ENCODE results near the gene AKT3.

Gene AKT3

GRCh38 chr1:243503155-243503554, 346.9 kb downstream of the AKT3 start:
- Histone ChIP-seq H3K27me3 (ENCODE audit: insufficient read depth, poor library complexity, severe bottlenecking) (no peaks in the 10 kb centered on the region), H3K36me3 (ENCODE audit: low read depth) (peaks cover 4% of the 10 kb centered on the region; the same call in 1 of the 2 replicates), H3K4me3 (ENCODE audit: severe bottlenecking) (no peak overlapping the region), H3K9me3 (ENCODE audit: severe bottlenecking) (no peaks in the 10 kb centered on the region), H3K27ac (ENCODE audit: poor library complexity, severe bottlenecking) (no peak overlapping the region), H3K4me1 (ENCODE audit: insufficient read depth, poor library complexity, severe bottlenecking) (no peaks in the 10 kb centered on the region)
- DNase-seq (ENCODE audit: low spot score) (no peak), ATAC-seq (ENCODE audit: low read depth) (no peak)
- TF ChIP-seq, protein P1, sequence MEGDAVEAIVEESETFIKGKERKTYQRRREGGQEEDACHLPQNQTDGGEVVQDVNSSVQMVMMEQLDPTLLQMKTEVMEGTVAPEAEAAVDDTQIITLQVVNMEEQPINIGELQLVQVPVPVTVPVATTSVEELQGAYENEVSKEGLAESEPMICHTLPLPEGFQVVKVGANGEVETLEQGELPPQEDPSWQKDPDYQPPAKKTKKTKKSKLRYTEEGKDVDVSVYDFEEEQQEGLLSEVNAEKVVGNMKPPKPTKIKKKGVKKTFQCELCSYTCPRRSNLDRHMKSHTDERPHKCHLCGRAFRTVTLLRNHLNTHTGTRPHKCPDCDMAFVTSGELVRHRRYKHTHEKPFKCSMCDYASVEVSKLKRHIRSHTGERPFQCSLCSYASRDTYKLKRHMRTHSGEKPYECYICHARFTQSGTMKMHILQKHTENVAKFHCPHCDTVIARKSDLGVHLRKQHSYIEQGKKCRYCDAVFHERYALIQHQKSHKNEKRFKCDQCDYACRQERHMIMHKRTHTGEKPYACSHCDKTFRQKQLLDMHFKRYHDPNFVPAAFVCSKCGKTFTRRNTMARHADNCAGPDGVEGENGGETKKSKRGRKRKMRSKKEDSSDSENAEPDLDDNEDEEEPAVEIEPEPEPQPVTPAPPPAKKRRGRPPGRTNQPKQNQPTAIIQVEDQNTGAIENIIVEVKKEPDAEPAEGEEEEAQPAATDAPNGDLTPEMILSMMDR (IDR thresholded peaks at IDR 0.05; ENCODE audit: poor library complexity, severe bottlenecking): no peak

DNA sequence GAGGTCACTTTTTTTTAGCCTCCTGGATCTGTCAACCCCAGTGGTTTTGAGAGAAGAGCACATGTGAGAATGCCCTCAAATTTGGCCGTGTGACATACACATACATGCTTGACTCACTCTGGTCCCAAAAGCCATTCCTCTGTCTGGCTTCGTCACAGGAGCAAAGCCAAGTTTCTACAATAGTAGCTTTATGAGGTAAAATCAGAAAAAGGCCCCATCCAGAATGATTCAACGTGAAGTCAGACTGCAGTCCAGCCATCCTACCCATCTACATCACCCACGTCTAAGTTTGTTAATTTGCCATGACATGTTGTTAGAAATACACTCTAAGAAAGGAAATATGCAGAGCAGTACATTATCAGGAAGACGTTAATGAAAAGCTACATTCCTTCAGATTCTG, 349.0 kb downstream of the AKT3 start:
- no peaks in the 10 kb centered on the region for H3K9me3 ChIP-seq (ENCODE audit: severe bottlenecking)
- TF ChIP-seq, protein P1 (IDR thresholded peaks at IDR 0.05; ENCODE audit: poor library complexity, severe bottlenecking): no peak
- DNase-seq (ENCODE audit: low spot score): no peak
- H3K27ac ChIP-seq (ENCODE audit: poor library complexity, severe bottlenecking): no peak overlapping the region
- no peaks in the 10 kb centered on the region for H3K4me1 ChIP-seq (ENCODE audit: insufficient read depth, poor library complexity, severe bottlenecking)
- ATAC-seq (ENCODE audit: low read depth): peak; percentile 35; the same call in 1 of the 3 replicates
- peaks cover 14% of the 10 kb centered on the region for H3K36me3 ChIP-seq (ENCODE audit: low read depth)
- no peaks in the 10 kb centered on the region for H3K27me3 ChIP-seq (ENCODE audit: insufficient read depth, poor library complexity, severe bottlenecking)
- H3K4me3 ChIP-seq (ENCODE audit: severe bottlenecking): no peak overlapping the region

DNA sequence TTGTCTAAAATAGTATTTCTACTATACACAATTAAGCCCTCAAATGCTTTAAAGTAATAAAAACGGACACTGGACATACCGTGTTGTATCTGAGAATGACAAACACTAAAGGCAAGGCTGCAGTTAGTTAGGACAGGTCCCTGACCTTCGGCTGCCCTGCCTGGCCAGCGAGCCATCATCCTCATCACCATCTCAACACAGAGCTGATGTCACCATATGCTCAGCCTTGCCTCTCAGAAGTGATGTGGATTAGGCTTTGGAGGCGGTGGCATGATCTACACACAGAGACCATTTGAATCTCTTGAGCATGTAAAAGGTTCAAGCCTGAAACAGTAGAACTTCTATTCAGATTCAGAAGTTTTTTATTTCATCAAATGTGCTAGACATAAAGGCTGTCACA, 349.5 kb downstream of the AKT3 start:
- Histone ChIP-seq H3K4me1 (ENCODE audit: insufficient read depth, poor library complexity, severe bottlenecking) (no peaks in the 10 kb centered on the region), H3K9me3 (ENCODE audit: severe bottlenecking) (no peaks in the 10 kb centered on the region), H3K36me3 (ENCODE audit: low read depth) (peaks cover 17% of the 10 kb centered on the region), H3K4me3 (ENCODE audit: severe bottlenecking) (no peak overlapping the region), H3K27me3 (ENCODE audit: insufficient read depth, poor library complexity, severe bottlenecking) (no peaks in the 10 kb centered on the region), H3K27ac (ENCODE audit: poor library complexity, severe bottlenecking) (no peak overlapping the region)
- no peak for ATAC-seq (ENCODE audit: low read depth)
- no peak for DNase-seq (ENCODE audit: low spot score)
- TF ChIP-seq, protein P1 (IDR thresholded peaks at IDR 0.05; ENCODE audit: poor library complexity, severe bottlenecking): no peak

- ATAC-seq (ENCODE audit: low read depth) (no peak), DNase-seq (ENCODE audit: low spot score) (no peak)
- no peak overlapping the region for H3K27ac ChIP-seq (ENCODE audit: poor library complexity, severe bottlenecking)
- peaks cover 17% of the 10 kb centered on the region for H3K36me3 ChIP-seq (ENCODE audit: low read depth)
- H3K4me3 ChIP-seq (ENCODE audit: severe bottlenecking): no peak overlapping the region
- no peaks in the 10 kb centered on the region for H3K27me3 ChIP-seq (ENCODE audit: insufficient read depth, poor library complexity, severe bottlenecking)
- H3K4me1 ChIP-seq (ENCODE audit: insufficient read depth, poor library complexity, severe bottlenecking): no peaks in the 10 kb centered on the region
- TF ChIP-seq, protein P1 (IDR thresholded peaks at IDR 0.05; ENCODE audit: poor library complexity, severe bottlenecking): no peak
- H3K9me3 ChIP-seq (ENCODE audit: severe bottlenecking): no peaks in the 10 kb centered on the region
Measured at GRCh38 chr1:243499711-243500110, 350.3 kb downstream of the AKT3 start.

DNA sequence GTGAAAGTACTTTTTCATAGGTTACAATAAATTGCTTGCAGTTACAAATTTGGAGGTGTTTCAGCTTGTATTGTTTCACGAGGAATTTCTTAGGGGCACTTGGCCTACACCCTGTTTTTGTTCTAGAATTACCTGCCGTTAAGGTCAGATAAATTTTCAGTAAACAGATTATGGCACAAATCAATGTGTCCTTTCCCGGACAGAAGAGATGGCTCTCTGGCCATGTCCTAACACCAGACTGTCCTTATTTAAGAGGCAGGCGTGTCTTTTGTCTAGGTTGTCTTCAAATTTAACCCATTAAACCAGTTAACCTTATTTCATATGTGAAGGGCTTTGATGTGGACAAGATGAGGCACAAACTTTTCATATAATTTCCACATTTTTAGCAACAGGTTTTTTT, 350.8 kb downstream of the AKT3 start:
- Histone ChIP-seq H3K4me3 (ENCODE audit: severe bottlenecking) (no peak overlapping the region), H3K4me1 (ENCODE audit: insufficient read depth, poor library complexity, severe bottlenecking) (no peaks in the 10 kb centered on the region), H3K36me3 (ENCODE audit: low read depth) (peaks cover 20% of the 10 kb centered on the region), H3K27ac (ENCODE audit: poor library complexity, severe bottlenecking) (no peak overlapping the region), H3K9me3 (ENCODE audit: severe bottlenecking) (no peaks in the 10 kb centered on the region), H3K27me3 (ENCODE audit: insufficient read depth, poor library complexity, severe bottlenecking) (no peaks in the 10 kb centered on the region)
- DNase-seq (ENCODE audit: low spot score) (no peak), ATAC-seq (ENCODE audit: low read depth) (no peak)
- TF ChIP-seq, protein P1 (IDR thresholded peaks at IDR 0.05; ENCODE audit: poor library complexity, severe bottlenecking): no peak
